SW 1271 (cell line): ENCODE data around the gene CSF3.

ENCODE experiments used
- DNase-seq, 2 experiments: peaks; one replicate each; lab custom pipeline; 2025; lab: John Stamatoyannopoulos, UW

The CSF3 gene

DNA sequence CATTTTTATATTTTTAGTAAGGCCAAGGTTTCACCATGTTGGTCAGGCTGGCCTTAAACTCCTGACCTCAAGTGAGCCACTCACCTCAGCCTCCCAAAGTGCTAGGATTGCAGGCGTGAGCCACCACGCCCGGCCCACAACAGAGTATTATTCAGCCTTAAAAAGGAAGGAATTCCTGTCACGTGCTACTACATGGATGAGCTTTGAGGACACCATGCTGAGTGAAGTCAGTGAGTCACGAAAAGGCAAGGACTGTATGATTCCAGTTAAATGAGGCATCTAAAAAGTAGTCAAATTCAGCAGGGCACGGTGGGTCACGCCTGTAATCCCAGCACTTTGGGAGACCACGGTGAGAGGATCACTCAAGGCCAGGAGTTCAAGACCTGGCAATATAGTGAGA lies 9.7 kb downstream of the CSF3 start:
- DNase-seq, result no peak

- no peak for DNase-seq
Measured at GRCh38 chr17:40025559-40025958, 10.3 kb downstream of the CSF3 start.

- DNase-seq, result no peak
Measured at GRCh38 chr17:40025991-40026815, 11.0 kb downstream of the CSF3 start.

- peak in 1 of 2 experiments; percentile 67 for DNase-seq
Measured at GRCh38 chr17:40026816-40027613, 11.8 kb downstream of the CSF3 start.

DNA sequence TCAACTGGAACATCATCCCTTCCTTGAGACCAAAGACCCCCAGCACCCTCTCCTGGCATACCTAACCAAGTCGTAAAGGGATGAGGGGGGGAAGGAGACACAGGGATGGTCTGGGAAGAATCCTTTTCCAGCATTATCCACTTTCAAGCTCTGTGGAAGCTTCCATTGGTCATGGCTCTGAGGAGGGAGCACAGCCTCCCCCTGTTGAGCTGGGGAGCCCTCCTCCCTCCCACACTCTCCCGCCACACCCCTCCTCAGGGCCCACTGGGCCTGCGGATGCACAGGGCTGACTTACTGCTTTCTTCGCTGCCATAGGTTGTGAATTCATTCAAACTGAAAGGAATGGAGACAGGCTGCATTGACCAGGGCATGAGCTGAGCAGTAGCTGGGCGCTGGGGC lies 12.4 kb downstream of the CSF3 start:
- no peak for DNase-seq

DNA sequence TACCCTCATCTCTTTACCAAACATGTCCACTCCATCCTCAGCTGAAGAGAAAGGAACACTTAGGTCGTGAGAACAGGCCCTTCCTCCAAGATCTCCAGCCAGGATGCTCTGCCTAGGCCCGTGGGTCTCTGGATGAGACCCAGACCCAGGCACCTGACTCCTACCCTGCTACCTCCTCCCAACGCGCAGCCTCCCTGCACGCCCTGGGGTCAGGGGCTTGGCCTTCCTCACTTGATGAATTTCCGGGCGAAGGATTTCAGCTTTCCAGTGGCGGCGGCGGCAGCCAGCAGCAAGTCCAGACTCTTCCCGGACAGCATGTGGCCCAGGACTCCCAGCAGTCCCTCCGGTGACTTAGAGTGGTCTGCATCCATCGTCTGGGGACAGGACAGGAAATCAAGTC lies 13.4 kb downstream of the CSF3 start:
- DNase-seq, result no peak

GRCh38 chr17:40031706-40032105 lies 16.5 kb downstream of the CSF3 start:
- DNase-seq, result no peak

DNA sequence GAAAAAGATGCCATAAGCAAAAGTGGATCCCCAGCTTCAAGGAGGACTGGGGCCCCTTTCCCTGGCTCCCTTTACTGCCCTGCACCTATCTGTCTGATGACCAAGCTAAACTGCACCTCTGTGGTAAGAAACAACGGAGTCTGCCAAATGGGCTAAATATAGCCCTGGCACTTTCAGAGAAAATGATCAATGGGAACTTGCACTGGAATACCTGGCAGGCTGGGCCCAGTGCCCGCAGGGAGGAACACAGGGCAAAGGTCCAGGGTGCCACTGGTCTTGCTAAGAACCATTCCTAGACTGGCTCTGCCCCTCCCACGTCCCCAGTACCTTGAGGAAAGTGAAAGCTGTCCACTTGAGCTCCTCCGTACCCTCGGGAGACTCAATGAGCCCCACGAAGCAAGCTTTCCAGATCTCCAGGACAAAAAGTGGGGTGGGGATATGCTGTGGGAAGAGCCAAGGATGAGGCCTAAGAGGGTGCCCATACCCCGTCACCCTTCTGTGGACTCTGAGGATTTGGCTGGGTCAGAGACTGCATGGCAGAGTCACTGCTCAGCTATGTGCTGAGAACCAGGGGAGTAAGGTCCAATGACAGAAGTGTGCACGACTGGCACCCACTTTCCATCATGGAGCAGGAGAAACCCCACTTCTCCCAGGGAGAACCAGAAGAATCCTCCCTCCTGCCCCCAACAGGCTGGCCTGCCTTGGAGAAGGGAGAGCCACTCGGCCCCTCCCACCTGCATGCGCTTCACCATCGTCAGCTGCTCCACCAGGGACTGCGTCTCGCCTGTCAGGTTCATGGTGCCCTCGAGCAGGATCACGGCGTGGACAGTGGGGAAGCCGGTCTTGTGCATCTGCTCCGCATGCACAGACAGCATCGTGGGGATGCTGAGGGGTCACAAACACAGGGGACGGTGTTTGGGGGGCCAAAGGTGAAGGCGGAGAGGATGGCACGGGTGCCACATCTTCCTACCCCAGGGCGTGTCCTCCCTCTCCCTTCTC lies 17.4 kb downstream of the CSF3 start:
- DNase-seq, result no peak

DNA sequence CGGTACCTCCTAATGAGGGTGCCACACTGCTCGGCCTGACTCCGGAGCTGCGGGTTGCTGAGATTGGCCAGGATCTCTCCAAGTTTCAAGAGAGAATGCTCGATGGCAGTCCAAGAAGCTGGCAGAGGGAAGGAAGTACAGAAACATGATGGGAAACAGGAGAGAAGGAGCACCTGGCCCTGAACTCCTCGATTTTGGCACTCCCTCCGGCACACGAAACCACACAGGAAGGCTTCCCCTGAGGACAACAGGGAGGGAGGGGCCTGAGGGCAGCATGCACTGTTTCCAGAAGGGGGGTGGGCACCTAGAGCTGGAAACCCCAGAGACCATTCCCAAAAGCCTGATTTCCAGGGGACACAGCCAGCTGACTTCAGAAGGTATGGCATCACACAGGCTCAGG lies 18.1 kb downstream of the CSF3 start:
- DNase-seq, result no peak

DNA sequence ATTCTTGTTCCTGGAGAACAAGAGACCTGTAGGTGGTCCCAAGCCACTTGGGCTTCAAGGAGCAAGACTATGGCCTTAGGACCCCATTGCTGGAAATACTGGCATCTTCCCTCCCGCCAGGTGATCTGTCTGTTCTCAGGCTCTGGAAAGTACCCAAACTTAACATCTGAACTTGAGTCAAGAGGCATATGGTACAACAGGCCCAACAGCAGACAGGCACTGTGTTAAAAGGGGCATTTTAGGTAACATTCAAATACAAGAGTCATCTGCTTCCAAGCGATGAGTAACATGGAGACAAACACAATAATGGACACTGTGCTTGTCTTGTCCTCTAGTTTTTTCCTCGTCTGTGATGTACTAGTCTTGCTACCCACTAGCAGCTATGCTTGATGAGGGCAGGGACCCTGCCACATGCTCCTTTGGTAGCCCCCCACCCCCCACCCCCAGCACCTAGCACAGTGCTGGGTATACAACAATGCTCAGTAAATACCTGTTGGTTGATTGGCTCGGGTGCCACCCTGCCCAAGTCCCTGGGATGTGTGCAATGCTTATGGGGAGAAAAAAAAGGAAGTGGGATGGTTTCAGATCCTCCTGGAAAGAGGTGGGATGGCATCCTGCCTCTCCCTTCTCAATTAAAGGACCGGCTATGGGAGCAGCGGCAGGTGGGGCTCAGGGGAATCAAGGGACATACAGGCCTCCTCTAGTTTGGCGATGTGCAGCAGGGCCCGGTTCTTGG lies 19.4 kb downstream of the CSF3 start:
- DNase-seq, result no peak

DNA sequence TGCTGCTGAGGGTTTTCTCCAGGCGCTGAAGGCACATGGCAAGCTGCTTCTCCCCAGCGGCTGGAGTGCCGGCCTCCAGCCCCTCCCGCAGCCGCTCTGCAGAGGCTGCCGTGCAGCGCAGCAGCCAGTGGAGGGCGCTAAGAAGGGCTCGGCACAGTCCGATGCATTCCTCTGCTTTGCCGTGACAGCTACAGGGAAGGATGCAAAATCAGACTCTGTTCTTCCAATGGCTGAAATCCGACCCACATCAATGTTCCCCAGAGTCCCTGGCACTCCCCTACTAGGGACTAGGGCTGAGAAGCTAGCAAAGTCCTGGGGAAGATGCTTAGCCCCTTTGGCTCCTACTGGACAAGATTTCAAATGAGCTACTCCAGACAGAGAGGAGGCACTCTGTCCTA lies 19.9 kb downstream of the CSF3 start:
- peak in 1 of 2 experiments; percentile 4 for DNase-seq

DNA sequence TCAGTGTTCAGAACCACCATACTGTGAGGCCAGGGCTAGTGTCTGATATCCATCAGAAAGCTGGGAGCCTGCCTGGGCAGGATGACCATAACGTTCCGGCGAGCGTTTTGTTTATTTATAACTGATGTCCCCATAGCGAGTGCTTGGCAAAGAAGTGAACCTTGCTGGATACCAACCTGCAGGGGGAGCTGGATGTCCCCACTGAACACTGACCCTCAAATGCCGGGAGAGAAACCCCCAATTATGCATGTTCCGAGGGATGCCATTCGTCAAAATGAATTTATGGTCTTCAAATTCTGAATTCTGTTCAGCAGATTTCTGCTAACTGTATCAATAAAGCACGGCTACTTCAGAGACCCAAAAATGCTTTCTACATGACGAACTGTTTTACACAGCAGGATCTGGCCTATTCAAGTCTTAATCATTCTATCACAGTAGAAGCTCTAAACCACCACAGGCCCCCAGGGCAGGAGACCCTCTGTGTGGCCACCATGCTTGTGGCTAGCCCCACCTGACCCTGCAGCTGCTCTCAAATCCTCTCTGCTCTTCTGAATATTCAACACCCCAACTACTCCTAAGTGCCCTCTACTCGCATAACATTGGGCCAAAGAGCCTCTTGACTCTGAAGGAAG lies 23.8 kb downstream of the CSF3 start:
- peak in 1 of 2 experiments; percentile 63 for DNase-seq

DNA sequence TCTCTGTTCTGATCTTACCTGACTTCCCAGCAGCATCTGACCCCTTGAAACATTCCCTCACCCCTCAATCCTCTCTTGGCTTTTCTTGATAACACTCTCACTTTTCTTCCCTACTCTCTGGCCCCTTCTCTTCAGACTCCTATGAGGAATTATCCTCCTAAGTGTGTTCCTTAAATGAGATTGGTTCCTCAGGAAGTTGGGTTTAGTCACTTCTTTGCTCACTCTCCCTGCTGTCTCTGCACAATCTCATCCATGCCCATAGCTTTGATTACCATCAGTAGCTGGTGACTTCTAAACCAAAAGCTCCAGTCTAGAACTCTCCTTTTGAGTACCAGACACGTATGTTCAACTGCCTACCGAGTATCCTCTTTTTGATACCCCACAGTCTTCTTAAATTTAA lies 26.0 kb downstream of the CSF3 start:
- DNase-seq, result no peak

GRCh38 chr17:40056379-40057015 lies 41.3 kb downstream of the CSF3 start:
- no peak for DNase-seq

DNA sequence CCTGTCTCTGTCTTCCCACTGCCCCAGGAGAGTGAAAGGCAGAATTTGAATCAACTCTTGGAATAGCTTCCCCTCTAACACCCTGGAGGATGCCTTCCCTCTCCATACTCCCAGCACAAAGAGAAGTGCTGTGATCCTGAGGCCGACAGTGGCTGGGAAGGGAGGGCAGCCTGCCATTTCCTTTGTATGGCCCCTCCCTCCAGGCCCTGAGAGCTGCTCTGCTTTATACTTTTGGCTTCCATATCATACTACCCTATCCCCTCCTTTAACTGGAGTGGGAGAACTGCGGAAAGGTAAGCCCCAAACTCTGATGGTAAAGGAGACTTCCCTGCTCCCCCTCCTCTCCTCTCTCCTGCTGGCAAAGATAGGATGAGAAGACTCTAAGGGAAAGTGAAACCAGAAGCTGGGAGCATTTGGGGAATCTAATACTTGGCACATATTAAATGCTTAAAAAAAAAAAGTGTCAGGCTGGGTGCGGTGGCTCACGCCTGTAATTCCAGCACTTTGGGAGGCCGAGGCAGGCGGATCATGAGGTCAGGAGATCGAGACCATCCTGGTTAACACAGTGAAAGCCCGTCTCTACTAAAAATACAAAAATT lies 43.0 kb downstream of the CSF3 start:
- no peak for DNase-seq

- no peak for DNase-seq
Measured at GRCh38 chr17:40058865-40059264, 43.6 kb downstream of the CSF3 start.

GRCh38 chr17:40059729-40060475 lies 44.7 kb downstream of the CSF3 start:
- DNase-seq, result no peak

DNA sequence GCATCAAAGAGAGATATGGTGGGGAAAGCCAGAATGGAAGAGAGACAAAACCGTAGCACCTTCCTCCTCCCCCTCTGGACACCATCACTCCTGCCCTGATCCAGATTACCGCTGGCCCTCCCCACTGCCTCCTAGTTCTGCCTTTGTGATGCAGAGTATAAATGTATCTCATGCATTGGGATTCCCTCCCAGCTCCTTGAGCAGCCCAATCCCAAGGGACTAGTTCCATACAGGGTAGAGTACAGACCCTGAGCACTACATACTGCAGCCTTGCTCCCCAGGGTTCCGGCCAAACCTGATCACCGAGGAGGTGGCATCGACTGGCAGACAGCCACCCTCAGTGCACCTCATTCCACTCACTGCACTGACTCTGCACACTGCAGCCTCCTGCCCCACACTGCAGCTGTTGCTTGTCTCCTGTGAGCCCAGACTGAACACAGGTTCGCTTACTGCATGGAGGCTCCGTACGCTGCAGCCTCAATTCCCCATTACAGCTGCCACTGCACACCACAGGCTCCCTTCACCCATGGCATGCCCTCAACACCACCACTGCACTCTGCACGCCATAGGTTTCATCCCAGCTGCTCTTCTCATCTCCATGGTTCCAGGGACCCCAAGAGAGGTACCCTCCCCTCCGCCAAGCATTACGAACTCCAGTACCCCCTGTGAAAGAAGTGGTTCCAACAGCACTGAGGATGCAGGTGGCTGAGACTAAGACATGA lies 45.8 kb downstream of the CSF3 start:
- no peak for DNase-seq
